AG04449 (cell line): Measurements from ENCODE around the gene GNB2.

Source experiments
- CTCF ChIA-PET: fragments of 350-600 bp; formaldehyde crosslinking; extraction: SDS; loops from one replicate; lab custom pipeline; 2021; ENCODE audit warnings: antibody characterized with exemption; lab: Yijun Ruan, JAX
- POLR2A ChIA-PET: fragments of 400-600, 350-600 bp; formaldehyde crosslinking; extraction: SDS; loops from one replicate; lab custom pipeline; 2020; ENCODE audit warnings: antibody characterized with exemption, inconsistent platforms; lab: Yijun Ruan, JAX
- DNase-seq: peaks from one replicate; pipeline ENCODE4 v3.0.0-alpha.2; 2010; ENCODE audit warnings: low read depth, low spot score
- H3K4me3 ChIP-seq: 2 replicates; pipeline ENCODE4 v1.5.1; 2011; ENCODE audit warnings: low read depth, mild to moderate bottlenecking, control low read depth, low read length
- TF ChIP-seq, protein P1 (sequence below): IDR thresholded peaks from one replicate; pipeline ENCODE4 v1.5.1; 2011; ENCODE audit warnings: mild to moderate bottlenecking, moderate library complexity, low read length, control low read depth, inconsistent platforms; ENCODE audit not compliant: insufficient read depth; ENCODE audit errors: missing control alignments

Gene GNB2

DNA sequence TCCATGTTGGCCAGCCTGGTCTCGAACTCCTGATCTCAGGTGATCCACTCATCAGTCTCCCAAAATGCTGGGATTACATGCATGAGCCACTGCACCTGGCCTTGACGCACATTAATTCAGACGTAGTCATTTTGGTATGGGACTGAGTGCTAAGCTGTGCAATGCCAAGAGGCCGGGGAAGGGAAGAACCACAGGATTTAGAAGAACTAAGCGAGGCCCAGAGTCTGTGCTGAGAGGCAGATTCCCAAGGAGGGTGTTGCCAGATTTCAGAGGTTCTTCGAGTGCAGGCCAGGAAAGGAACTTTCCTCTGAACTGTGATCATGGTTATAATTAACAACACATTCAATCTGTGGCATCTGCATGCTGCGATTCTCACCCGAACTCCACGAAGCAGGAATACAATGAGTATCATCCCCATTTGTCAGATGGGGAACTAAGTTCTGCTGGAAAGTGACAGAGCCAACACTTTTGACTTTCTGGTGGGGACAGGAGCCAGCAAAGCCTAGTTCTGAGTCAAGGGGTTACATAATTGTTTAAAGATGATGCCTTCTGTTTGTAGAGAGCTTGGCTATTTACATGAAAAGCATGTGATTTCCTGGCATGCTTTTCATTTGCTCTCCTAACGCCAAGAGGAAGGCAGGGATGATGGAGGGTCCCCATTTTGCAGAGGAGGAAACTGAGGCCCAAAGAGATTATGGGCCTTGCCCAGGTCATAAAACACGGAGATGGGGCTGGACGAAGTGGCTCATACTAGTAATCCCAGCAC lies 53.6 kb downstream of the GNB2 start:
- no peak overlapping the region for H3K4me3 ChIP-seq
- TF ChIP-seq, protein P1, sequence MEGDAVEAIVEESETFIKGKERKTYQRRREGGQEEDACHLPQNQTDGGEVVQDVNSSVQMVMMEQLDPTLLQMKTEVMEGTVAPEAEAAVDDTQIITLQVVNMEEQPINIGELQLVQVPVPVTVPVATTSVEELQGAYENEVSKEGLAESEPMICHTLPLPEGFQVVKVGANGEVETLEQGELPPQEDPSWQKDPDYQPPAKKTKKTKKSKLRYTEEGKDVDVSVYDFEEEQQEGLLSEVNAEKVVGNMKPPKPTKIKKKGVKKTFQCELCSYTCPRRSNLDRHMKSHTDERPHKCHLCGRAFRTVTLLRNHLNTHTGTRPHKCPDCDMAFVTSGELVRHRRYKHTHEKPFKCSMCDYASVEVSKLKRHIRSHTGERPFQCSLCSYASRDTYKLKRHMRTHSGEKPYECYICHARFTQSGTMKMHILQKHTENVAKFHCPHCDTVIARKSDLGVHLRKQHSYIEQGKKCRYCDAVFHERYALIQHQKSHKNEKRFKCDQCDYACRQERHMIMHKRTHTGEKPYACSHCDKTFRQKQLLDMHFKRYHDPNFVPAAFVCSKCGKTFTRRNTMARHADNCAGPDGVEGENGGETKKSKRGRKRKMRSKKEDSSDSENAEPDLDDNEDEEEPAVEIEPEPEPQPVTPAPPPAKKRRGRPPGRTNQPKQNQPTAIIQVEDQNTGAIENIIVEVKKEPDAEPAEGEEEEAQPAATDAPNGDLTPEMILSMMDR: no peak
- peak; percentile 93 for DNase-seq
- CTCF ChIA-PET: interaction anchor here (1.1 to 3.1 kb wide), 6 partner anchors 16 to 164 kb away, joined by 3 to 20 read pairs (median 4); partner anchors contain the start of genes POP7 and SLC12A9
- POLR2A ChIA-PET: interaction anchor here (0.6 kb wide), 1 partner anchor 125 kb away, joined by 4 read pairs; the partner anchor contains the start of gene PCOLCE

DNA sequence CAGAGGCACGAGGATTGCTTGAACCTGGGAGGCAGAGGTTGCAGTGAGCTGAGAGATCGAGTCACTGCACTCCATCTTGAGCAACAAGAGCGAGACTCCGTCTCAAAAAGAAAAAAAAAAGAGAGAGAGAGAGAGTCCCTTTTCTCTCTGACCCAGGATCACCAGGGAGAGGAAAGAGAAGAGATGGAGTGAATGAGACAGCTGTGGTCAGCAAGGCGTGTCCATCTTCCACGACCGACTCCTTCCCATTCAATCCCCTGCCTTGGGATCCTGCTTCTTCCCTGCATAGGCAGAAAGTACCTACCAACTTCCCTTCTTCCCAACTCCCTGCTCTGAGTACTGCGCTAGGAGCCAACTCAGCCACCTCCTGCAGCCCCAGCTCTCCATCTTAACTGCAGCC lies 54.7 kb downstream of the GNB2 start:
- POLR2A ChIA-PET: interaction anchor here (0.6 kb wide), 1 partner anchor 141 kb away, joined by 3 read pairs; no protein-coding TSS in a partner anchor
- CTCF ChIA-PET: interaction anchor here (1.3 to 3.1 kb wide), 2 partner anchors 23 to 123 kb away, joined by 5 to 20 read pairs; partner anchors contain the start of genes POP7 and SLC12A9

More for the DNA sequence above, 54.7 kb downstream of the GNB2 start:
- TF ChIP-seq, protein P1: no peak
- DNase-seq: no peak
- no peak overlapping the region for H3K4me3 ChIP-seq
